Activated naive CD8-positive, alpha-beta T cell treated with anti-CD3 and anti-CD28 coated beads, Interleukin-2, amount 10 ng/mL, durations not matched to agents 7 days and 5 days (primary cell): ENCODE measurements around the gene RAD23A. TPM values are rescaled to one million over a fixed set of nuclear protein-coding genes. Genes with fewer than 3 reads are reported as not detected.
"Not testable (repeated sequence)": the region's sequence is repeated elsewhere in the genome, so short reads cannot be mapped to it uniquely, and the experiment has no call there.

Experiments
- ATAC-seq: fragments of 150-1000 bp; cut with Tn5 transposase; one replicate; pipeline ENCODE4 v1.10.0; 2021; ENCODE audit warnings: low read depth, moderate library complexity
- POLR2A ChIA-PET: fragments of 350-600 bp; sonication (Branson Sonifier 250); formaldehyde crosslinking; loops from one replicate; lab custom pipeline; 2021; ENCODE audit warnings: antibody characterized with exemption; lab: Charles Lee
- DNase-seq: peaks from one replicate; pipeline ENCODE4 v3.0.0; 2021
- H3K27ac Mint-ChIP-seq: one replicate; pipeline ENCODE4 v1.8.0; 2022; ENCODE audit warnings: mild to moderate bottlenecking, mixed read lengths
- H3K27me3 Mint-ChIP-seq: one replicate; pipeline ENCODE4 v1.8.0; 2022; ENCODE audit warnings: mild to moderate bottlenecking, moderate library complexity, mixed read lengths
- H3K36me3 Mint-ChIP-seq: one replicate; pipeline ENCODE4 v1.8.0; 2021; ENCODE audit warnings: mild to moderate bottlenecking, mixed read lengths
- H3K4me1 Mint-ChIP-seq: one replicate; pipeline ENCODE4 v1.8.0; 2021; ENCODE audit warnings: mixed read lengths
- H3K4me3 Mint-ChIP-seq: one replicate; pipeline ENCODE4 v1.8.0; 2022; ENCODE audit warnings: mild to moderate bottlenecking, moderate library complexity, mixed read lengths
- H3K9me3 Mint-ChIP-seq: one replicate; pipeline ENCODE4 v1.8.0; 2021; ENCODE audit warnings: mixed read lengths
- total RNA-seq, 2 experiments: library from RNA; stranded (reverse); gene quantifications; one replicate each; pipeline ENCODE4 v1.2.3, GENCODE V29; 2021

RAD23A gene
- total RNA-seq, 2 experiments from 2014 or later, result 128 to 141 TPM

DNA sequence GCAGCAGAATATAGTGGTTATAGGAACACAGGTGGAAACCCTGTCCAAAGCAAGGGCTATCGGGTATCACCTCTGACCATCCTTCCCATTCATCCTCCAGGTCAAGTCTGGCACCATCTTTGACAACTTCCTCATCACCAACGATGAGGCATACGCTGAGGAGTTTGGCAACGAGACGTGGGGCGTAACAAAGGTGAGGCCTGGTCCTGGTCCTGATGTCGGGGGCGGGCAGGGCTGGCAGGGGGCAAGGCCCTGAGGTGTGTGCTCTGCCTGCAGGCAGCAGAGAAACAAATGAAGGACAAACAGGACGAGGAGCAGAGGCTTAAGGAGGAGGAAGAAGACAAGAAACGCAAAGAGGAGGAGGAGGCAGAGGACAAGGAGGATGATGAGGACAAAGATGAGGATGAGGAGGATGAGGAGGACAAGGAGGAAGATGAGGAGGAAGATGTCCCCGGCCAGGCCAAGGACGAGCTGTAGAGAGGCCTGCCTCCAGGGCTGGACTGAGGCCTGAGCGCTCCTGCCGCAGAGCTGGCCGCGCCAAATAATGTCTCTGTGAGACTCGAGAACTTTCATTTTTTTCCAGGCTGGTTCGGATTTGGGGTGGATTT is 2.1 kb upstream of the RAD23A start:
- H3K4me3 Mint-ChIP-seq, result peak overlapping the region; percentile 15
- no peaks in the 10 kb centered on the region for H3K27me3 Mint-ChIP-seq
- ATAC-seq (no peak), DNase-seq (no peak)
- peaks cover 55% of the 10 kb centered on the region for H3K36me3 Mint-ChIP-seq
- POLR2A ChIA-PET, result interaction anchor here (0.7 to 1.2 kb wide), 5 partner anchors 11 to 789 kb away, joined by 3 to 13 read pairs (median 4); no protein-coding TSS in a partner anchor
- peaks cover 51% of the 10 kb centered on the region for H3K4me1 Mint-ChIP-seq
- peak overlapping the region; percentile 86 for H3K27ac Mint-ChIP-seq
- no peaks in the 10 kb centered on the region for H3K9me3 Mint-ChIP-seq

DNA sequence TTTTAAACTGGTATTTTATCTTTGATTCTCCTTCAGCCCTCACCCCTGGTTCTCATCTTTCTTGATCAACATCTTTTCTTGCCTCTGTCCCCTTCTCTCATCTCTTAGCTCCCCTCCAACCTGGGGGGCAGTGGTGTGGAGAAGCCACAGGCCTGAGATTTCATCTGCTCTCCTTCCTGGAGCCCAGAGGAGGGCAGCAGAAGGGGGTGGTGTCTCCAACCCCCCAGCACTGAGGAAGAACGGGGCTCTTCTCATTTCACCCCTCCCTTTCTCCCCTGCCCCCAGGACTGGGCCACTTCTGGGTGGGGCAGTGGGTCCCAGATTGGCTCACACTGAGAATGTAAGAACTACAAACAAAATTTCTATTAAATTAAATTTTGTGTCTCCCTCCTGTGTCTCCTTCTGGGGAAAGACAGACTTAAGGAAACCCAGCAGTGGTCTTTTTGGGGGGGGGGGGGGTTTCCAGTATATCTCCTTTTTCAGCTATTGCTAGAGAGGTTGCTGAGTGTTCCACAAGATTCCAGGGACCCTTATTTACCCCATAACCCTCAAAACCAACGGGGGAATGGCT is 1.5 kb upstream of the RAD23A start:
- ATAC-seq, result no peak
- Mint-ChIP-seq H3K4me1 (peaks cover 49% of the 10 kb centered on the region), H3K9me3 (no peaks in the 10 kb centered on the region), H3K27me3 (no peaks in the 10 kb centered on the region), H3K27ac (peak overlapping the region; percentile 99), H3K4me3 (no peak overlapping the region), H3K36me3 (peaks cover 51% of the 10 kb centered on the region)
- DNase-seq, result no peak
- POLR2A ChIA-PET, result interaction anchor here (1.2 kb wide), 1 partner anchor 55 kb away, joined by 3 read pairs; no protein-coding TSS in a partner anchor

DNA sequence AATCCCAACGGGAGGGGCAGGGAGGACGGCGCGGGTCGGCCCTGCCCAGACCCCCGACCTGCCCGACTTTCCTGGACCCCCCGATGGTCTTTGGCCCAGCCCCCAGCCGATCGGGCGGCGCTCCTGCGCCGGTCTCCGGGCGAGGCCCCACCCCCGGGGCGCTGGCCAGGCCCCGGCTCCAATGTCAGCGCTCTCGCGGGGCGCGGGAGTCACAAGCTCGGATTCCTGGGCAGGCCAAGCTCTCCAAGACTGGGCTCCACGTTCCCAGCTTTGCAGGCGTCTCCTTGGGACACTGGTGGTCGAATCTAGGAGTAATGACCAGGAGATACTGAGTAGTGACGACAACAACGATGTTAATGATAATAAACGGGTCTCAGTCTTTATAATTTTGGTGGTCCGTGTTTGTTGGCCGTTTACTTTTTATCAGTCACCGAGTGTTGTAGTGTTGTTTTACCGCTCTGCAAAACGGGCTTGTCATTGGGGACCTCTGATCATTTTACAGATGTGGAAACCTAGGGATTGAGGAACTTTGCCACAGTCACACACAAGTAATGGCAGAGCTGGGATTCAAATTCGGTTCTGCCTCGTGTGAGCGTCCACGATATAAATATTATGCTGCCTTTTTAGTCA is 545 bp downstream of the RAD23A start:
- ATAC-seq, result peak; percentile 67
- DNase-seq, result peak; percentile 73
- POLR2A ChIA-PET, result interaction anchor here (0.5 to 1.9 kb wide), 9 partner anchors 9 to 299 kb away, joined by 3 to 10 read pairs (median 4); partner anchors contain the start of genes CALR and FARSA
- Mint-ChIP-seq H3K9me3 (no peaks in the 10 kb centered on the region), H3K27me3 (no peaks in the 10 kb centered on the region), H3K4me3 (peak overlapping the region; percentile 97), H3K27ac (peak overlapping the region; percentile 84), H3K4me1 (peaks cover 35% of the 10 kb centered on the region), H3K36me3 (peaks cover 43% of the 10 kb centered on the region)

DNA sequence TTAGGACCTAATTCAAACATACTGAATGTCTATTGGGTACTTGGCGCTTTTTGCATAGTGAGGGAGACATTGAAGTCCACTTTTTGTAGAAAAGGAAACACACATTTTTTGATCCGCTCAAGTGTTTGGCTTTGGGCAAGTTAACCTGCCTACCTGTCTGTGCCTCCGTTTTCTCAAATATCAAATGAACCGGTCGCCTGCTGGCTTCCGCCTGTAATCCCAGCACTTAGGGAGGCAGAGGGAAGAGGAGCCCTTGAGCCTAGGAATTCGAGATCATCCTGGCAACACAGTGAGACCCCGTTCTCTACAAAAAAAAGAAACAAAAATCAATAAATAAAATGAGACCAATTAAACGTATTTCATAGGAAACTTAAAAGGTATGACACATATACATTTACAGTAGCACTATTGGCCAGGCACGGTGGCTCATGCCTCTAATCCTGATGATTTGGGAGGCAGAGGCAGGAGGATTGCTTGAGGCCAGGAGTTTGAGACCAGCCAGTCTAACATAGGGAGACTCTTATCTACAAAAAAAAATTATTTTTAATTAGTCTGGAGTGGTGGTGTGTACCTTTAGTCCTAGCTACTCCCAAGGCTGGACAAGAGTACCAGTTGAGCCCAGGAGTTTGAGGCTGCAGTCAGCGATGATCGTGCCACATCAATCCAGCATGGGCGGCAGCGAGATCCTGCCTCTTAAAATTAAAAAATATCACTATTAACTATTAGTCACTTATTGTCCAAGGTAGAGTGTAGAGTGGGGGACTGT is 1.3 kb downstream of the RAD23A start:
- Mint-ChIP-seq H3K9me3 (no peaks in the 10 kb centered on the region), H3K27me3 (no peaks in the 10 kb centered on the region), H3K4me3 (peak overlapping the region; percentile 97), H3K36me3 (peaks cover 39% of the 10 kb centered on the region), H3K27ac (peak overlapping the region; percentile 84), H3K4me1 (peaks cover 35% of the 10 kb centered on the region)
- ATAC-seq (no peak), DNase-seq (no peak)
- POLR2A ChIA-PET, result interaction anchor here (0.5 to 1.9 kb wide), 9 partner anchors 9 to 298 kb away, joined by 3 to 10 read pairs (median 4); partner anchors contain the start of genes CALR and FARSA

DNA sequence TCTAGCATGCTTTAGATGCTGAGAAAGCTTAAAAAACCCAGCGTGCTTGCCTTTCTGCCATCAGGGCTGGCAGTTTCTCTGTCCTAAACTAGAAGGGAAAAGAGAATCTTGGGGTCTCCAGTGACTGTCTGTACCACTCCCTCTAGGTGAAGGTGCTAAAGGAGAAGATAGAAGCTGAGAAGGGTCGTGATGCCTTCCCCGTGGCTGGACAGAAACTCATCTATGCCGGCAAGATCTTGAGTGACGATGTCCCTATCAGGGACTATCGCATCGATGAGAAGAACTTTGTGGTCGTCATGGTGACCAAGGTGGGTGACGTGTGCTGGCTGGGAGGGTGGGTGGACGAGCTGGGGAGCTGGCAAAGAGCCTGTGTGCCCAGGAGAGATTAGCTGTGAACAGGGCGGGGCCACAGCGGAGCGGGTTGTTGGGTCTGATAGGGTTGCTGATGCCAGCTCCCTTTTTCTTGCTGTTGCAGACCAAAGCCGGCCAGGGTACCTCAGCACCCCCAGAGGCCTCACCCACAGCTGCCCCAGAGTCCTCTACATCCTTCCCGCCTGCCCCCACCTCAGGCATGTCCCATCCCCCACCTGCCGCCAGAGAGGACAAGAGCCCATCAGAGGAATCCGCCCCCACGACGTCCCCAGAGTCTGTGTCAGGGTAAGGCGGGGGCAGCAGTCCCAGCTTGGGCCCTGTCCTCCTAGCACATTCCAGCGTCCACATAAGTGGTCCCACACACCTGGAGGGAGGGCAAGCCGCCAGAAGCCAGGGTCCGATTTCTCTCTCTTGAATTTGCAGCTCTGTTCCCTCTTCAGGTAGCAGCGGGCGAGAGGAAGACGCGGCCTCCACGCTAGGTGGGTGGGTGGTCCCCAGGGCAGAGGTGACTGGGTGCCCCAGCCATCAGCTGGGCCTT is 2.3 kb downstream of the RAD23A start:
- ATAC-seq, result no peak
- no peak for DNase-seq
- Mint-ChIP-seq H3K4me3 (no peak overlapping the region), H3K36me3 (peaks cover 38% of the 10 kb centered on the region), H3K27me3 (no peaks in the 10 kb centered on the region), H3K4me1 (peaks cover 34% of the 10 kb centered on the region), H3K27ac (peak overlapping the region; percentile 38), H3K9me3 (no peaks in the 10 kb centered on the region)
- POLR2A ChIA-PET, result interaction anchor here (0.5 to 1.2 kb wide), 3 partner anchors 14 to 68 kb away, joined by 3 to 5 read pairs (median 5); no protein-coding TSS in a partner anchor

DNA sequence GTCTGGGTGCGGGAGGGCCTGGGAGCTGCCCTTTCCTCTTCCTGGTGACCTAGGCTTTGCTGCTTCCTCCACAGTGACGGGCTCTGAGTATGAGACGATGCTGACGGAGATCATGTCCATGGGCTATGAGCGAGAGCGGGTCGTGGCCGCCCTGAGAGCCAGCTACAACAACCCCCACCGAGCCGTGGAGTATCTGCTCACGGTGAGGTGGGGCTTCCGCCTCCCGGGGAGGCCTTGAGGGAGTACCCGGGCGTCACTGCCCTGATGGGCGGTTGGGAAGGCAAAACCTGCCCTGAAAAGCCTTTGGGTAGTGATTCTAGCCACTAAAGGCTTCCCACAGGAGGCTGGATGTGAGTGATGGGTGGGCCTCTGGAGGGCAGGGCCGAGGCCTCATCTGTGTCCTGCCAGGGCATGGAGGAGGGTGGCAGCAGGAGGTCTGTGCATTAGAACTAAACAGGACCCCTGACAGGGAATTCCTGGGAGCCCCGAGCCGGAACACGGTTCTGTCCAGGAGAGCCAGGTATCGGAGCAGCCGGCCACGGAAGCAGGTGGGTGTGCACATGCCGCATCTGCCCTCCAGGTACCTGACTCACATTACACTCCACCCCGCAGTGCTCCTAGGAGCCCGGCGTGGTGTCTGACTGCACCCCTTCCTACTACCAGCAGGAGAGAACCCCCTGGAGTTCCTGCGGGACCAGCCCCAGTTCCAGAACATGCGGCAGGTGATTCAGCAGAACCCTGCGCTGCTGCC is 3.1 kb downstream of the RAD23A start:
- POLR2A ChIA-PET, result interaction anchor here (1.2 kb wide), 1 partner anchor 16 kb away, joined by 3 read pairs; no protein-coding TSS in a partner anchor
- DNase-seq, result no peak
- no peak overlapping the region for H3K4me3 Mint-ChIP-seq
- no peak for ATAC-seq
- H3K36me3 Mint-ChIP-seq, result peaks cover 31% of the 10 kb centered on the region
- no peaks in the 10 kb centered on the region for H3K27me3 Mint-ChIP-seq
- H3K4me1 Mint-ChIP-seq, result peaks cover 29% of the 10 kb centered on the region
- H3K9me3 Mint-ChIP-seq, result no peaks in the 10 kb centered on the region
- peak overlapping the region; percentile 38 for H3K27ac Mint-ChIP-seq

DNA sequence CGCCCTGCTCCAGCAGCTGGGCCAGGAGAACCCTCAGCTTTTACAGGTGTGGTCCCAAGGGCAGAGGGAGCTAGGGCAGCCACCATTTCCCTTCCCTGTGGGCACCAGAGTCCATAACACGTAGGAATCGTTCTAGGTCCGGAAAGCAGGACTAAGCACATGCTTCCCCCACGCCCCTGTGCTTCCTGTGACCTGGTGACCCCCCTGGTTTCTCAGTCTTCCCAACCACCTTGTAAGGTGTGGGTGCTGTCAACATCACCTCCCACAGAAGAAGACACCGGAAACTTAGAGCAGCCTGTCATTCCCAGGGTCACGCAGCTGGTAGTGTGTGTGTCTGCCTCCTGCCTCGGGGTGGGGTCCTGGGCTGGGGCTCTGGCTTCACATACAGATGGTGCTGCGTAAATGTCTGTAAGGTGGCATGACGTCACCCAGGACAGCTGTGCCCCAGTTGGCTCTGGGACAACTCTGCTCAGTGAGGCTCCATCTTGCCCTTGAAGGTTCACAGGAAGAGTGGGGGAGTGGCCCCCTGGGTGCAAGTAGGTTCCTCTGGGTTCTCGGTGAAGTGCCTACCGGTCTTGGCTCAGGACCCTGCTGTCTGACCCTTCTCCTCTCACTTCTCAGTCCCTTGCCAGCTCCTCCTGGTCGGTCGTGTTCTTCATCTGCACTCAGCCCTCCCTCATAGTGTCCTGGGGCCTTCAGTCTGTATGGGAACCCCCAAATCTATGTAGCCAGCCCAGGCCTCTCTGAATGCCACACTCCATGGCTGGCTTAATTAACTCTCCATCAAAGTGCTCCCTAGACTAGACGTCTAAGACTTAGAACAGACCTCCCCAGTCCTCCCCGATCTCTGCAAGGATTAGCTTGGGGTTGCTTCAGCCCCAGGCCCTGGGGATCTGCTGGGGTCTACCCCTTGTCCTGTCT is 4.0 kb downstream of the RAD23A start:
- POLR2A ChIA-PET, result interaction anchor here (0.7 kb wide), 1 partner anchor 102 kb away, joined by 5 read pairs; no protein-coding TSS in a partner anchor
- ATAC-seq, result no peak
- no peak overlapping the region for H3K4me3 Mint-ChIP-seq
- no peaks in the 10 kb centered on the region for H3K9me3 Mint-ChIP-seq
- no peak for DNase-seq
- H3K27ac Mint-ChIP-seq, result peak overlapping the region; percentile 31
- H3K4me1 Mint-ChIP-seq, result peaks cover 30% of the 10 kb centered on the region
- H3K27me3 Mint-ChIP-seq, result no peaks in the 10 kb centered on the region
- peaks cover 30% of the 10 kb centered on the region for H3K36me3 Mint-ChIP-seq

DNA sequence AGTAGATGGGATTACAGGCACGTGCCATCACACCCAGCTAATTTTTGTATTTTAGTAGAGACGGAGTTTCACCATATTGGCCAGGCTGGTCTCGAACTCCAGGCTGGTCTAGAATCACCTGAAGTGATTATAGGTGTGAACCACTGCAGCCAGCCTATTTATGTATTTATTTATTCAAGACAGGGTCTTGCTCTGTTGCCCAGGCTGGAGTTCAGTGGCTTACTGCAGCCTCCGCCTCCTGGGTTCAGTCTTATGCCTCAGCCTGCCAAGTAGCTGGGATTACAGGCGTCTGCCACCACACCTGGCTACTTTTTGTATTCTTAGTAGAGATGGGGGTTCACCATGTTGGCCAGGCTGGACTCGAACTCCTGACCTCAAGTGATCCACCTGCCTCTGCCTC is 6.4 kb downstream of the RAD23A start:
- H3K4me3 Mint-ChIP-seq, ATAC-seq, H3K27ac Mint-ChIP-seq, DNase-seq, H3K27me3 Mint-ChIP-seq, H3K9me3 Mint-ChIP-seq: not testable (repeated sequence)
- H3K36me3 Mint-ChIP-seq, result peaks cover 27% of the 10 kb centered on the region
- POLR2A ChIA-PET, result interaction anchor here (2.9 to 3.1 kb wide), 2 partner anchors 14 to 67 kb away, joined by 9 to 15 read pairs; partner anchors contain the start of gene CALR
- peaks cover 26% of the 10 kb centered on the region for H3K4me1 Mint-ChIP-seq

DNA sequence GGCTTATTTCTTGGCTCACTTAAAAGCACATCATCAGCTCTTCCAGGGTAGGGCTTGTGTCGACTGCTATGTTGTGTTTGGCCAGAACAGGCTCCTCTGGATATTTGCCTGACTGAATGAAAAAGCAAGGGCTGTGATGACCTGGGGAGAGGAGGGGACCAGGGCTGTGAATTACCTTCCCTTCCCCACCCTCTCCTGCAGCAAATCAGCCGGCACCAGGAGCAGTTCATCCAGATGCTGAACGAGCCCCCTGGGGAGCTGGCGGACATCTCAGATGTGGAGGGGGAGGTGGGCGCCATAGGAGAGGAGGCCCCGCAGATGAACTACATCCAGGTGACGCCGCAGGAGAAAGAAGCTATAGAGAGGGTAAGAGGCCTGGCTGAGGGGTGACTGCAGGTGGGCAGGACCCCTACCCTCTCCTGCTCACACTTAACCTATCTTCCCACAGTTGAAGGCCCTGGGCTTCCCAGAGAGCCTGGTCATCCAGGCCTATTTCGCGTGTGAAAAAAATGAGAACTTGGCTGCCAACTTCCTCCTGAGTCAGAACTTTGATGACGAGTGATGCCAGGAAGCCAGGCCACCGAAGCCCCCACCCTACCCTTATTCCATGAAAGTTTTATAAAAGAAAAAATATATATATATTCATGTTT is 7.0 kb downstream of the RAD23A start:
- DNase-seq, result no peak
- ATAC-seq, result no peak
- Mint-ChIP-seq H3K4me1 (peaks cover 24% of the 10 kb centered on the region), H3K36me3 (peaks cover 26% of the 10 kb centered on the region), H3K9me3 (no peaks in the 10 kb centered on the region), H3K27me3 (no peaks in the 10 kb centered on the region), H3K27ac (no peak overlapping the region), H3K4me3 (no peak overlapping the region)
- POLR2A ChIA-PET, result interaction anchor here (0.5 to 3.1 kb wide), 3 partner anchors 15 to 67 kb away, joined by 3 to 15 read pairs (median 9); partner anchors contain the start of gene CALR

DNA sequence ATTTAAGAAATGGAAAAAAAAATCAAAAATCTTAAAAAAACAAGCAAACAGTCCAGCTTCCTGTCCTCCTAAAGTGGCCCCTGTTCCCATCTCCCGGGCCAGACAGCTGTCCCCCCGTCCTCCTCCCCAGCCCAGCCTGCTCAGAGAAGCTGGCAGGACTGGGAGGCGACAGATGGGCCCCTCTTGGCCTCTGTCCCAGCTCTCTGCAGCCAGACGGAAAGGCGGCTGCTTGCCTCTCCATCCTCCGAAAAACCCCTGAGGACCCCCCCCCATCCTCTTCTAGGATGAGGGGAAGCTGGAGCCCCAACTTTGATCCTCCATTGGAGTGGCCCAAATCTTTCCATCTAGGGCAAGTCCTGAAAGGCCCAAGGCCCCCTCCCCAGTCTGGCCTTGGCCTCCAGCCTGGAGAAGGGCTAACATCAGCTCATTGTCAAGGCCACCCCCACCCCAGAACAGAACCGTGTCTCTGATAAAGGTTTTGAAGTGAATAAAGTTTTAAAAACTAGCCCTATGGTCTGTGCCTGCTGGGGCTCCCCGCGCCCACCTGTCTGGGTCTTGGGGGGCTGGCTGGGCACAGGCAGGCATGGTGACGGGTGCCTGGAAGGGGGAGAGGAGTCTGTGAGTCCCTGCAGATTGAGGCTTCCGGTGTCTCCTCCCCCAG is 7.6 kb downstream of the RAD23A start:
- Mint-ChIP-seq H3K36me3 (peaks cover 21% of the 10 kb centered on the region), H3K27me3 (no peaks in the 10 kb centered on the region), H3K4me3 (no peak overlapping the region), H3K4me1 (peaks cover 21% of the 10 kb centered on the region), H3K27ac (peak overlapping the region; percentile 85), H3K9me3 (no peaks in the 10 kb centered on the region)
- ATAC-seq (no peak), DNase-seq (no peak)
- POLR2A ChIA-PET, result interaction anchor here (0.5 to 3.1 kb wide), 3 partner anchors 15 to 68 kb away, joined by 3 to 15 read pairs (median 9); partner anchors contain the start of gene CALR
